Fibroblast of skin of scalp (primary cell): ENCODE results near the gene PRRX2.
A peak's percentile ranks its signal among the peaks of the same experiment; 100 is the strongest.
"Not testable (repeated sequence)": the region's sequence is repeated elsewhere in the genome, so short reads cannot be mapped to it uniquely, and the experiment has no call there.

ENCODE experiments used
- DNase-seq: peaks from one replicate; pipeline ENCODE4 v3.0.0-alpha.2; 2013

PRRX2 gene

GRCh38 chr9:129655154-129655553, 10.3 kb upstream of the PRRX2 start:
- no peak for DNase-seq

GRCh38 chr9:129655696-129656095, 9.8 kb upstream of the PRRX2 start:
- no peak for DNase-seq

- DNase-seq = peak; percentile 88
Observed at GRCh38 chr9:129656795-129657390, 8.6 kb upstream of the PRRX2 start.

- no peak for DNase-seq
Observed at GRCh38 chr9:129661029-129661428, 4.4 kb upstream of the PRRX2 start.

GRCh38 chr9:129662239-129662638, 3.2 kb upstream of the PRRX2 start:
- DNase-seq = not testable (repeated sequence)

GRCh38 chr9:129664746-129665388, 580 bp upstream of the PRRX2 start:
- DNase-seq = peak; percentile 29

GRCh38 chr9:129665814-129666520, 520 bp downstream of the PRRX2 start:
- no peak for DNase-seq

GRCh38 chr9:129666575-129666974, 1.1 kb downstream of the PRRX2 start:
- no peak for DNase-seq

- no peak for DNase-seq
Observed at GRCh38 chr9:129667378-129667777, 1.9 kb downstream of the PRRX2 start.

- DNase-seq = no peak
Observed at GRCh38 chr9:129667850-129668249, 2.4 kb downstream of the PRRX2 start.

GRCh38 chr9:129669141-129669718, 3.8 kb downstream of the PRRX2 start:
- DNase-seq = peak; percentile 88

- peak; percentile 43 for DNase-seq
Observed at GRCh38 chr9:129669946-129670345, 4.5 kb downstream of the PRRX2 start.

- no peak for DNase-seq
Observed at GRCh38 chr9:129671065-129671464, 5.6 kb downstream of the PRRX2 start.

GRCh38 chr9:129671519-129671918, 6.1 kb downstream of the PRRX2 start:
- DNase-seq = no peak

GRCh38 chr9:129672702-129673101, 7.3 kb downstream of the PRRX2 start:
- DNase-seq = no peak

- DNase-seq = no peak
Observed at GRCh38 chr9:129673602-129674001, 8.2 kb downstream of the PRRX2 start.

GRCh38 chr9:129674229-129674628, 8.8 kb downstream of the PRRX2 start:
- DNase-seq = no peak

GRCh38 chr9:129675620-129676019, 10.2 kb downstream of the PRRX2 start:
- DNase-seq = no peak

- DNase-seq = no peak
Observed at GRCh38 chr9:129676287-129676686, 10.8 kb downstream of the PRRX2 start.

GRCh38 chr9:129676975-129677374, 11.5 kb downstream of the PRRX2 start:
- DNase-seq = peak; percentile 91

- peak; percentile 79 for DNase-seq
Observed at GRCh38 chr9:129677456-129677855, 12.0 kb downstream of the PRRX2 start.

- no peak for DNase-seq
Observed at GRCh38 chr9:129678844-129679243, 13.4 kb downstream of the PRRX2 start.

GRCh38 chr9:129679537-129679936, 14.1 kb downstream of the PRRX2 start:
- no peak for DNase-seq

- no peak for DNase-seq
Observed at GRCh38 chr9:129681924-129682323, 16.5 kb downstream of the PRRX2 start.
